ENCODE results near the gene AHNAK2.
"Not testable (repeated sequence)": the region's sequence is repeated elsewhere in the genome, so short reads cannot be mapped to it uniquely, and the experiment has no call there.

The AHNAK2 gene

GRCh38 chr14:104950021-104950420 is 28.2 kb downstream of the AHNAK2 start:
- no peak for DNase-seq

- not testable (repeated sequence) for DNase-seq
These were observed 28.7 kb downstream of the AHNAK2 start for GRCh38 chr14:104949406-104949955.

GRCh38 chr14:104948736-104949031 is 29.5 kb downstream of the AHNAK2 start:
- no peak for DNase-seq

GRCh38 chr14:104947881-104948735 is 30.1 kb downstream of the AHNAK2 start:
- not testable (repeated sequence) for DNase-seq

GRCh38 chr14:104947201-104947600 is 31.0 kb downstream of the AHNAK2 start:
- not testable (repeated sequence) for DNase-seq

- not testable (repeated sequence) for DNase-seq
These were observed 31.9 kb downstream of the AHNAK2 start for GRCh38 chr14:104945986-104946965.

- DNase-seq, result not testable (repeated sequence)
These were observed 32.9 kb downstream of the AHNAK2 start for GRCh38 chr14:104945266-104945665.

GRCh38 chr14:104944436-104945205 is 33.6 kb downstream of the AHNAK2 start:
- not testable (repeated sequence) for DNase-seq

- not testable (repeated sequence) for DNase-seq
These were observed 34.2 kb downstream of the AHNAK2 start for GRCh38 chr14:104944016-104944308.

- not testable (repeated sequence) for DNase-seq
These were observed 34.8 kb downstream of the AHNAK2 start for GRCh38 chr14:104943216-104944015.

- no peak for DNase-seq
These were observed 35.6 kb downstream of the AHNAK2 start for GRCh38 chr14:104942586-104942985.

GRCh38 chr14:104941508-104942365 is 36.4 kb downstream of the AHNAK2 start:
- DNase-seq, result no peak

GRCh38 chr14:104940526-104941150 is 37.5 kb downstream of the AHNAK2 start:
- DNase-seq, result no peak

GRCh38 chr14:104939666-104940410 is 38.3 kb downstream of the AHNAK2 start:
- no peak for DNase-seq

GRCh38 chr14:104938960-104939359 is 39.2 kb downstream of the AHNAK2 start:
- DNase-seq, result no peak

- no peak for DNase-seq
These were observed 39.7 kb downstream of the AHNAK2 start for GRCh38 chr14:104938436-104938835.

- no peak for DNase-seq
These were observed 40.3 kb downstream of the AHNAK2 start for GRCh38 chr14:104937694-104938365.

GRCh38 chr14:104937161-104937560 is 41.0 kb downstream of the AHNAK2 start:
- no peak for DNase-seq
